PC-3 (cell line): ENCODE data around the gene ARHGEF3.

Experiments
- CTCF ChIP-seq: fragments of 300-600 bp; sonication (generic); conservative IDR thresholded peaks from 2 replicates; pipeline ENCODE4 v1.5.1; 2017; ENCODE audit warnings: antibody characterized with exemption, low read depth, mild to moderate bottlenecking, low read length
- EZH2 ChIP-seq: fragments of 300-600 bp; sonication (generic); IDR thresholded peaks from one replicate; pipeline ENCODE4 v1.6.1; 2017; ENCODE audit warnings: antibody characterized with exemption, mild to moderate bottlenecking, low read length; ENCODE audit not compliant: unreplicated experiment
- EZH2phosphoT487 ChIP-seq: fragments of 300-600 bp; sonication (generic); IDR thresholded peaks from 2 replicates; pipeline ENCODE4 v1.6.1; 2018; ENCODE audit warnings: mild to moderate bottlenecking, antibody characterized with exemption, low read length, borderline replicate concordance

- TF ChIP-seq CTCF (no peak), EZH2 (no peak), EZH2phosphoT487 (no peak)
Observed at GRCh38 chr3:56744016-56744415, 57.7 kb downstream of the ARHGEF3 start.
